NCI-H1417 (cell line): Measurements from ENCODE around the gene PNCK.
"Not testable (repeated sequence)": the region's sequence is repeated elsewhere in the genome, so short reads cannot be mapped to it uniquely, and the experiment has no call there.

Experiments
- DNase-seq, 3 experiments: peaks; one replicate each; lab custom pipeline; 2025; lab: John Stamatoyannopoulos, UW

PNCK gene

GRCh38 chrX:153685751-153686696 lies 12.4 kb upstream of the PNCK start:
- DNase-seq, result no peak

GRCh38 chrX:153685156-153685536 lies 11.5 kb upstream of the PNCK start:
- DNase-seq, result no peak

- peak in 1 of 3 experiments; percentile 9 for DNase-seq
Measured at GRCh38 chrX:153684467-153685155, 11.0 kb upstream of the PNCK start.

- DNase-seq, result not testable (repeated sequence)
Measured at GRCh38 chrX:153683486-153683885, 9.9 kb upstream of the PNCK start.

- DNase-seq, result no peak
Measured at GRCh38 chrX:153681175-153681574, 7.6 kb upstream of the PNCK start.

GRCh38 chrX:153674219-153674851 lies 722 bp upstream of the PNCK start:
- no peak for DNase-seq

- peak in 1 of 3 experiments; percentile 10 for DNase-seq
Measured at GRCh38 chrX:153672531-153673427, 834 bp downstream of the PNCK start.

GRCh38 chrX:153671589-153672530 lies 1.8 kb downstream of the PNCK start:
- no peak for DNase-seq

- DNase-seq, result no peak
Measured at GRCh38 chrX:153670748-153671588, 2.6 kb downstream of the PNCK start.

GRCh38 chrX:153669901-153670731 lies 3.5 kb downstream of the PNCK start:
- no peak for DNase-seq

- peak in 2 of 3 experiments; percentile 7 to 38 for DNase-seq
Measured at GRCh38 chrX:153669174-153669890, 4.3 kb downstream of the PNCK start.

GRCh38 chrX:153668423-153669173 lies 5.0 kb downstream of the PNCK start:
- no peak for DNase-seq

- DNase-seq, result peak; percentile 68 to 86 (median 83)
Measured at GRCh38 chrX:153667956-153668396, 5.6 kb downstream of the PNCK start.

- DNase-seq, result peak in 1 of 3 experiments; percentile 61
Measured at GRCh38 chrX:153667281-153667955, 6.2 kb downstream of the PNCK start.

- no peak for DNase-seq
Measured at GRCh38 chrX:153665726-153666306, 7.8 kb downstream of the PNCK start.

- no peak for DNase-seq
Measured at GRCh38 chrX:153662266-153662665, 11.3 kb downstream of the PNCK start.
